ENCODE data around the gene SYDE2.

Gene SYDE2

GRCh38 chr1:85116856-85117255 is 84.0 kb downstream of the SYDE2 start:
- no peak for DNase-seq

GRCh38 chr1:85115933-85116332 is 84.9 kb downstream of the SYDE2 start:
- no peak for DNase-seq

- no peak for DNase-seq
Observed at GRCh38 chr1:85111695-85112094, 89.1 kb downstream of the SYDE2 start.

- peak; percentile 16 for DNase-seq
Observed at GRCh38 chr1:85109475-85109874, 91.3 kb downstream of the SYDE2 start.
